Esophagus squamous epithelium (tissue), 4 donors: ENCODE data around the gene HSF5.

Source experiments
- CTCF ChIP-seq, 6 experiments: fragments of 450-650 bp in 4 of 6; fragments of 200-600 bp in 2 of 6; sonication (generic) in 2 of 6; IDR thresholded peaks; one replicate each; pipeline ENCODE4 v1.5.1; 2016 to 2019; ENCODE audit warnings: antibody characterized with exemption in 6 of 6, mild to moderate bottlenecking in 4 of 6, moderate library complexity in 4 of 6
- POLR2A ChIP-seq, 4 donors: fragments of 450-650 bp; IDR thresholded peaks; one replicate each; pipeline ENCODE4 v1.6.1; 2017; ENCODE audit warnings: antibody characterized with exemption in 4 of 4, mild to moderate bottlenecking in 4 of 4, moderate library complexity in 3 of 4

DNA sequence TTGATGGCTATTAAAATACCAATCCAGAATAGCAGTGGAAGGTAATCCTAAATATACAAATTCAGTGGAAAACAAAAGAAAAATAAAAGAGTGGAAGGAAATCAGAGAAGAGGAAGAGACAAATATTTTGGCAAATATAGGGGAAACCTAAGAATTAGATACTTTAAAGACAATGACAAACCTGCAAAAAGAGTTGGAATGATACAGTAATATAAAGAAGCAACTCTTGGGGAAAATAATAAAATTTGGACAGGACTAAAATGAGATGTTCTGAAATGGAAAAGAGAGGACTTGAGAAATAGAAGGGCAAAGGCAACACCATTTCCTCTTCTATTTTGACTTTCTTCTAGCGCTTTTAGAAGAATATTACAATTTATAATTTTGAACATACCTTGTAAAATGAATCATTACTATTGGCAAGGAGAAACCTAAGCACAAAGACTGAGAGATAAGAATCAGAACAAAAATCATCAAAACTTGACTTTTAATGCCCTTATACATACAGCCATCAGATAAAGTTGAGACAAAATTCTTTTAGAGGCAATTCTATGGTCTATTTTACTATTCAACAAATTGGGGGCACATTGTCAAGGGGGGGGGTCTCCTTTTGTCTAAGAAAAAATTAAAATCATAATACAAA lies 76.0 kb downstream of the HSF5 start:
- no peak for TF ChIP-seq CTCF (IDR thresholded peaks at IDR 0.05)
- TF ChIP-seq POLR2A (IDR thresholded peaks at IDR 0.05), result no peak
